Stimulated activated CD4-positive, alpha-beta T cell treated with anti-CD3 and anti-CD28 coated beads, Interleukin-15, amount 100 ng/mL, for 48 hours (primary cell): ENCODE data around the gene NAALADL1.
"Not testable (repeated sequence)": the region's sequence is repeated elsewhere in the genome, so short reads cannot be mapped to it uniquely, and the experiment has no call there.

Experiments used
- DNase-seq, 2 donors: peaks; one replicate each; pipeline ENCODE4 v3.0.0-alpha.2; 2020; ENCODE audit warnings: low read depth in 2 of 2

The NAALADL1 gene

GRCh38 chr11:65051398-65051858 lies 6.9 kb downstream of the NAALADL1 start:
- DNase-seq = no peak

GRCh38 chr11:65047581-65048422 lies 10.6 kb downstream of the NAALADL1 start:
- no peak for DNase-seq

- no peak for DNase-seq
Measured at GRCh38 chr11:65045728-65046127, 12.6 kb downstream of the NAALADL1 start.

- no peak for DNase-seq
Measured at GRCh38 chr11:65045061-65045460, 13.3 kb downstream of the NAALADL1 start.

- no peak for DNase-seq
Measured at GRCh38 chr11:65043881-65044501, 14.4 kb downstream of the NAALADL1 start.

- DNase-seq = no peak
Measured at GRCh38 chr11:65042891-65043290, 15.5 kb downstream of the NAALADL1 start.

GRCh38 chr11:65040847-65041622 lies 17.3 kb downstream of the NAALADL1 start, which contains the start of gene SAC3D1:
Gene SAC3D1 (plus strand): TSS chr11:65041210. CDS start chr11:65041293, 83 bp downstream.
- DNase-seq = peak; percentile 86

- no peak for DNase-seq
Measured at GRCh38 chr11:65040520-65040846, 17.9 kb downstream of the NAALADL1 start.

- no peak for DNase-seq
Measured at GRCh38 chr11:65036931-65037330, 21.4 kb downstream of the NAALADL1 start.

GRCh38 chr11:65035579-65035978 lies 22.8 kb downstream of the NAALADL1 start:
- no peak for DNase-seq

GRCh38 chr11:65034423-65034822 lies 23.9 kb downstream of the NAALADL1 start:
- DNase-seq = no peak

- DNase-seq = no peak
Measured at GRCh38 chr11:65032216-65032615, 26.1 kb downstream of the NAALADL1 start.

- DNase-seq = peak; percentile 81 to 90
Measured at GRCh38 chr11:65027213-65028067, 30.9 kb downstream of the NAALADL1 start, which contains the start of gene SNX15. Gene SNX15 (plus strand): TSS chr11:65027439. CDS start chr11:65027538, 99 bp downstream.

- no peak for DNase-seq
Measured at GRCh38 chr11:65026810-65027209, 31.5 kb downstream of the NAALADL1 start.

- DNase-seq = not testable (repeated sequence)
Measured at GRCh38 chr11:65023502-65023901, 34.9 kb downstream of the NAALADL1 start.

- DNase-seq = no peak
Measured at GRCh38 chr11:65021509-65021908, 36.8 kb downstream of the NAALADL1 start.

GRCh38 chr11:65021003-65021402 lies 37.4 kb downstream of the NAALADL1 start:
- no peak for DNase-seq

GRCh38 chr11:65019824-65020223 lies 38.5 kb downstream of the NAALADL1 start:
- no peak for DNase-seq

- DNase-seq = no peak
Measured at GRCh38 chr11:65017937-65018336, 40.4 kb downstream of the NAALADL1 start.

- DNase-seq = no peak
Measured at GRCh38 chr11:65016705-65017104, 41.6 kb downstream of the NAALADL1 start.

GRCh38 chr11:65014726-65015227 lies 43.6 kb downstream of the NAALADL1 start:
- DNase-seq = no peak
